Activated CD4-positive, alpha-beta T cell treated with anti-CD3 and anti-CD28 coated beads, Interleukin-2, amount 50 U/mL, for 16 hours (primary cell): Measurements from ENCODE around the gene ZNF419.

Experiments
- DNase-seq: peaks from one replicate; pipeline ENCODE4 v3.0.0-alpha.2; 2020

Gene ZNF419

DNA sequence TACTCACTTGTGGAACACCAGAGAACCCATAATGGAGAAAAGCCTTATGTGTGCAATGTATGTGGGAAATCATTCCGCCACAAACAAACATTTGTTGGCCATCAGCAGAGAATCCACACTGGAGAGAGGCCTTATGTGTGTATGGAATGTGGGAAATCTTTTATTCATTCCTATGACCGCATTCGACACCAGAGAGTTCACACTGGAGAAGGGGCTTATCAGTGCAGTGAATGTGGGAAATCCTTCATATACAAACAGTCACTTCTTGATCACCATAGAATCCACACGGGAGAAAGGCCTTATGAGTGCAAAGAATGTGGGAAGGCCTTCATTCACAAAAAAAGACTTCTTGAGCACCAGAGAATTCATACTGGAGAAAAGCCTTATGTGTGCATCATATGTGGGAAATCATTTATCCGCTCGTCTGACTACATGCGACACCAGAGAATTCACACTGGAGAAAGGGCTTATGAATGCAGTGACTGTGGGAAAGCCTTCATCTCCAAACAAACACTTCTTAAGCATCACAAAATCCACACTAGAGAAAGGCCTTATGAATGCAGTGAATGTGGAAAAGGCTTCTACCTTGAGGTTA is 50.5 kb downstream of the ZNF419 start:
- DNase-seq = no peak
